ENCODE results near the gene TBCD. TPM values are rescaled to one million over a fixed set of nuclear protein-coding genes. Genes with fewer than 3 reads are reported as not detected.

The TBCD gene
- total RNA-seq, 2 experiments from 2014 or later = 87.8 to 145 TPM

DNA sequence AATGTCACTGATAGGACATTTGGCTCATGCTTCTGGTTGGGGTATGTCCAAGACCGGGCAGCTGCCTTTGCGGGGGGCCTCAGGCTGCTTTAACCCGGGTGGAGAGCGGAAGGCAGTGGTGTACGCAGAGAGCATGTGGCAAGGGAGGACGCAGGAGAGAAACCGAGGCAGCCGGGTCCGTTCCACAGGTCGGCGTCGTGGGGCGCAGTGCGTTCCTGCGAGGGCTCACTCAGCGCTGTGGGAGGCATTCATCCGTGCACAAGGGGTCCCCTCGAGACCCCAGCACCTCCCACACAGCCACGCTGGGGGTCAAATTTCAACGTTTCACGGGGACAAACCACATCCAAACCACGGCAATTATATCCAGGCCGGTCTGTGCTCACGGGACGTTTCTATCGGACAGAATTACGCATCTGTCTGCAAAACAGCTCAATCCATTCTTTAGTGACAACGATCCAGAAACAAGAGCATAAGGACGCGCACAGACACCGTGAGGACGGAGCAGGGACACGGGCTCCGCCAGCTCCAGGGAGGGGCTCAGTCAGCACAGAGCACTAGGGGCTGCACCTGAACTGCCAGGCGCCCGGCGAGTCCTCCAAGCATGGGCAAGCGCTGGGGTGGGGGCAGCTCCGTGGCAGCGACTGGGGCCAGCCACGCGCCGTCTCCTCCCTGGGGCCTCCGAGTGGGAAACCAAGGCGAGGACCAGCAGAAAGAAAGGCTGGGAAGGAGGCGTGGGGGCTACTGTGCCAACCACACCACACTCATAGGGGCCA, 219.1 kb downstream of the TBCD start:
- H3K4me2 ChIP-seq (ENCODE audit: low read length) = peak overlapping the region; percentile 52
- peaks cover 60% of the 10 kb centered on the region for H3K4me1 ChIP-seq (ENCODE audit: insufficient read depth, low read length, poor library complexity, severe bottlenecking)
- H2AFZ ChIP-seq (ENCODE audit: low read length) = no peak overlapping the region
- intact Hi-C loops (cut with micrococcal nuclease; ENCODE audit: unreplicated experiment) = loop anchor here (1.0 kb wide), 2 partner anchors 48 to 184 kb away; no protein-coding TSS in a partner anchor
- BruUV-seq (replicated peaks) = no TSS peak
- no peak for DNase-seq (ENCODE audit: low spot score)
- ChIA-PET POLR2A (interaction anchor here (1.5 kb wide), 1 partner anchor 8 kb away, joined by 4 read pairs; no protein-coding TSS in a partner anchor), CTCF (ENCODE audit: unreplicated experiment) (interaction anchor here (1.1 kb wide), 1 partner anchor 53 kb away, joined by 3 read pairs; no protein-coding TSS in a partner anchor)
- no peaks in the 10 kb centered on the region for H4K20me1 ChIP-seq (ENCODE audit: insufficient read depth, low read length)
- H3K79me2 ChIP-seq (ENCODE audit: insufficient read depth, low read depth, low read length) = no peaks in the 10 kb centered on the region
- TF ChIP-seq, protein P1, sequence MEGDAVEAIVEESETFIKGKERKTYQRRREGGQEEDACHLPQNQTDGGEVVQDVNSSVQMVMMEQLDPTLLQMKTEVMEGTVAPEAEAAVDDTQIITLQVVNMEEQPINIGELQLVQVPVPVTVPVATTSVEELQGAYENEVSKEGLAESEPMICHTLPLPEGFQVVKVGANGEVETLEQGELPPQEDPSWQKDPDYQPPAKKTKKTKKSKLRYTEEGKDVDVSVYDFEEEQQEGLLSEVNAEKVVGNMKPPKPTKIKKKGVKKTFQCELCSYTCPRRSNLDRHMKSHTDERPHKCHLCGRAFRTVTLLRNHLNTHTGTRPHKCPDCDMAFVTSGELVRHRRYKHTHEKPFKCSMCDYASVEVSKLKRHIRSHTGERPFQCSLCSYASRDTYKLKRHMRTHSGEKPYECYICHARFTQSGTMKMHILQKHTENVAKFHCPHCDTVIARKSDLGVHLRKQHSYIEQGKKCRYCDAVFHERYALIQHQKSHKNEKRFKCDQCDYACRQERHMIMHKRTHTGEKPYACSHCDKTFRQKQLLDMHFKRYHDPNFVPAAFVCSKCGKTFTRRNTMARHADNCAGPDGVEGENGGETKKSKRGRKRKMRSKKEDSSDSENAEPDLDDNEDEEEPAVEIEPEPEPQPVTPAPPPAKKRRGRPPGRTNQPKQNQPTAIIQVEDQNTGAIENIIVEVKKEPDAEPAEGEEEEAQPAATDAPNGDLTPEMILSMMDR (conservative IDR thresholded peaks at IDR 0.05; ENCODE audit: low read length) = no peak
- no peak for TF ChIP-seq EZH2phosphoT487 (IDR thresholded peaks at IDR 0.05; ENCODE audit: borderline replicate concordance, low read depth, low read length)
- no peak overlapping the region for H3K4me3 ChIP-seq (ENCODE audit: low read depth, low read length, poor library complexity, severe bottlenecking)
- H3K27ac ChIP-seq (ENCODE audit: low read depth, low read length, poor library complexity, severe bottlenecking) = peak overlapping the region; percentile 89
- H3K9me3 ChIP-seq (ENCODE audit: low read length) = no peaks in the 10 kb centered on the region
- peaks cover 4% of the 10 kb centered on the region; the same call in 1 of the 2 replicates for H3K36me3 ChIP-seq (ENCODE audit: insufficient read depth, low read length)
- no peaks in the 10 kb centered on the region for H3K9me2 ChIP-seq (ENCODE audit: insufficient read depth, low read length)

DNA sequence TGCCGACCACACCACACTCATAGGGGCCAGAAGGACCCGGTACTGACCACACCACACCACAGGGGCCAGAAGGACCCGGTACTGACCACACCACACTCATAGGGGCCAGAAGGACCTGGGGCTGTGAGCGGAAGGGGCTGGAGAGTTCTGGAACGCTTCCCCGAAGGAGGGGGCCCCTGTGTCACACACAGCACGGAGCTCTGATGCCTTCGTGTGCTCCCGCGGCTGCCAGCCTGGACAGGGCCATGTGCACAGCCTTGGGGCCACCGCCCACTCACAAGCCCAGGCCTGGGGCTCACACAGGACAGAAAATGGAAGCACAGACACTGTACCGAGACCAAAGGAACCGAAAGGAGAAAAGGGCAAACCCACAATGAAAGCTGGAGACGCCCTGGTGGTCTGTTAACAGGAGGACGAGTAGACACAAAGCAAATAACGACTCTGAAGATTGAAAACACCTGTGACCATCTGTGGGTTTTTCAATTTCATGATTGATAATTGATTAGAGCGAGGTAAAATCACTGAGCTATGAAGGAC, 221.0 kb downstream of the TBCD start:
- H4K20me1 ChIP-seq (ENCODE audit: insufficient read depth, low read length) = no peaks in the 10 kb centered on the region

More for the DNA sequence above, 221.0 kb downstream of the TBCD start:
- H3K9me3 ChIP-seq (ENCODE audit: low read length) = no peaks in the 10 kb centered on the region
- no peak overlapping the region for H3K4me3 ChIP-seq (ENCODE audit: low read depth, low read length, poor library complexity, severe bottlenecking)
- ChIA-PET POLR2A (interaction anchor here (0.6 to 0.9 kb wide), 3 partner anchors 16 to 185 kb away, joined by 3 to 8 read pairs (median 5); no protein-coding TSS in a partner anchor), CTCF (ENCODE audit: unreplicated experiment) (no interaction called here)
- H3K79me2 ChIP-seq (ENCODE audit: insufficient read depth, low read depth, low read length) = no peaks in the 10 kb centered on the region
- no peak overlapping the region for H3K4me2 ChIP-seq (ENCODE audit: low read length)
- no peaks in the 10 kb centered on the region for H3K9me2 ChIP-seq (ENCODE audit: insufficient read depth, low read length)
- TF ChIP-seq, protein P1 (conservative IDR thresholded peaks at IDR 0.05; ENCODE audit: low read length) = no peak
- no peak for TF ChIP-seq EZH2phosphoT487 (IDR thresholded peaks at IDR 0.05; ENCODE audit: borderline replicate concordance, low read depth, low read length)
- no peak overlapping the region for H3K27ac ChIP-seq (ENCODE audit: low read depth, low read length, poor library complexity, severe bottlenecking)
- intact Hi-C loops (cut with micrococcal nuclease; ENCODE audit: unreplicated experiment) = no loop called here
- BruUV-seq (replicated peaks) = no TSS peak
- H3K36me3 ChIP-seq (ENCODE audit: insufficient read depth, low read length) = no peaks in the 10 kb centered on the region
- no peak overlapping the region for H2AFZ ChIP-seq (ENCODE audit: low read length)
- H3K4me1 ChIP-seq (ENCODE audit: insufficient read depth, low read length, poor library complexity, severe bottlenecking) = peaks cover 41% of the 10 kb centered on the region
- DNase-seq (ENCODE audit: low spot score) = no peak

Measured in OCI-LY7 (cell line).